ENCODE data around the gene CCDC9. TPM values are rescaled to one million over a fixed set of nuclear protein-coding genes. Genes with fewer than 3 reads are reported as not detected.
"Not testable (repeated sequence)": the region's sequence is repeated elsewhere in the genome, so short reads cannot be mapped to it uniquely, and the experiment has no call there.

The CCDC9 gene
- total RNA-seq, 1 donor from 2014 or later = 36.1 TPM

DNA sequence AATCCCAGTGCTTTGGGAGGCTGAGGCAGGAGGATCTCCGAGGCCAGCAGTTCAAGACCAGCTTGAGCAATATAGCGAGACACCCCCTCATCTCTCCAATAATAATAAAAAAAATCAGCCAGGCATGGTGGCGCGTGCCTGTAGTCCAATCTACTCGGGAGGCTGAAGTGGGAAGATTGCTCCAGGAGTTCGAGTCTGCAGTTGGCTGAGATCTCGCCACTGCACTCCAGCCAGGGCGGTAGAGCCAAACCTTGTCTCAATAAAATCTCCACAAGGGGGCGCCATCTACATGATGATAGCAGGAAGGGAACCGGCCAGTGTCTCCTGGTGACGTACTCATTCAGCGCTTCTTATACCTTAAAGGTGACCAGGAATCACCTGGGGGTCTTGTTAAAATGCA lies 39.7 kb downstream of the CCDC9 start:
- Mint-ChIP-seq H3K27me3 (no peaks in the 10 kb centered on the region), H3K9me3 (ENCODE audit: low read depth) (no peaks in the 10 kb centered on the region), H3K4me1 (ENCODE audit: low read depth) (no peaks in the 10 kb centered on the region), H3K27ac (no peak overlapping the region), H3K4me3 (ENCODE audit: low read depth) (no peak overlapping the region), H3K36me3 (ENCODE audit: insufficient read depth) (no peaks in the 10 kb centered on the region)
- DNase-seq (ENCODE audit: low spot score, unreplicated experiment) = peak; percentile 58
- TF ChIP-seq, protein P1, sequence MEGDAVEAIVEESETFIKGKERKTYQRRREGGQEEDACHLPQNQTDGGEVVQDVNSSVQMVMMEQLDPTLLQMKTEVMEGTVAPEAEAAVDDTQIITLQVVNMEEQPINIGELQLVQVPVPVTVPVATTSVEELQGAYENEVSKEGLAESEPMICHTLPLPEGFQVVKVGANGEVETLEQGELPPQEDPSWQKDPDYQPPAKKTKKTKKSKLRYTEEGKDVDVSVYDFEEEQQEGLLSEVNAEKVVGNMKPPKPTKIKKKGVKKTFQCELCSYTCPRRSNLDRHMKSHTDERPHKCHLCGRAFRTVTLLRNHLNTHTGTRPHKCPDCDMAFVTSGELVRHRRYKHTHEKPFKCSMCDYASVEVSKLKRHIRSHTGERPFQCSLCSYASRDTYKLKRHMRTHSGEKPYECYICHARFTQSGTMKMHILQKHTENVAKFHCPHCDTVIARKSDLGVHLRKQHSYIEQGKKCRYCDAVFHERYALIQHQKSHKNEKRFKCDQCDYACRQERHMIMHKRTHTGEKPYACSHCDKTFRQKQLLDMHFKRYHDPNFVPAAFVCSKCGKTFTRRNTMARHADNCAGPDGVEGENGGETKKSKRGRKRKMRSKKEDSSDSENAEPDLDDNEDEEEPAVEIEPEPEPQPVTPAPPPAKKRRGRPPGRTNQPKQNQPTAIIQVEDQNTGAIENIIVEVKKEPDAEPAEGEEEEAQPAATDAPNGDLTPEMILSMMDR (IDR thresholded peaks at IDR 0.05; ENCODE audit: unreplicated experiment) = peak; percentile 82

DNA sequence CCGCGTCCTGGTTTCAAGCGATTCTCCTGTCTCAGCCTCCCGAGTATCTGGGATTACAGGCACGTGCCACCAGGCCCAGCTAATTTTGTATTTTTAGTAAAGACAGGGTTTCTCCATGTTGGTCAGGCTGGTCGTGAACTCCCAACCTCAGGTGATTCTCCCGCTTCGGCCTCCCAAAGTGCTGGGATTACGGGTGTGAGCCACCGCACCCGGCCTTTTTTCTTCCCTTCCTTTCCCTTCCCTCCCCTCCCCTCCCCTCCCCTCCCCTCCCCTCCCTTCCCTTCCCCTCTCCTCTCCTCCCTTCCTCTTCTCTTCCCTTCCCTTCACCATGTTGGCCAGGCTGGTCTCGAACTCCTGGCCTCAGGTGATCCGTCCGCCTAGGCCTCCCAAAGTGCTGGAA lies 44.5 kb downstream of the CCDC9 start:
- not testable (repeated sequence) for H3K27ac Mint-ChIP-seq; H3K27me3 Mint-ChIP-seq; H3K9me3 Mint-ChIP-seq (ENCODE audit: low read depth); H3K4me3 Mint-ChIP-seq (ENCODE audit: low read depth); H3K36me3 Mint-ChIP-seq (ENCODE audit: insufficient read depth); DNase-seq (ENCODE audit: low spot score, unreplicated experiment); H3K4me1 Mint-ChIP-seq (ENCODE audit: low read depth)

DNA sequence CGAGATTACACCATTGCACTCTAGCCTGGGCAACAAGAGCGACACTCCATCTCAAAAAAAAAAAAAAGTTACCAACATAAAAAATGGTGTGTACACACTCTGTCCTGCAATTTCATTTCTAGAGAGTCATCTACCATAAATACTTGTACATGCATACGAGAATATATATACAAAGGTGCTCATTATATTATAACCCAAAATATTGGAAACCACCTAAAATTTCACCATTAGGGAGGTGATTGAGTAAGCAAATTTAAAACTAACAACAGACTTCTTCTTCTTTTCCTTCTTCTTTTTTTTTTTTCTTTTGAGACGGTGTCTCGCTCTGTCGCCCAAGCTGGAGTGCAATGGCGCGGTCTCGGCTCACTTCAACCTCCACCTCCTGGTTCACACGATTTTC lies 45.9 kb downstream of the CCDC9 start:
- H3K27me3 Mint-ChIP-seq = peaks cover 11% of the 10 kb centered on the region
- H3K27ac Mint-ChIP-seq = no peak overlapping the region
- peaks cover 2% of the 10 kb centered on the region for H3K4me1 Mint-ChIP-seq (ENCODE audit: low read depth)
- no peaks in the 10 kb centered on the region for H3K36me3 Mint-ChIP-seq (ENCODE audit: insufficient read depth)
- no peak overlapping the region for H3K4me3 Mint-ChIP-seq (ENCODE audit: low read depth)
- DNase-seq (ENCODE audit: low spot score, unreplicated experiment) = no peak
- TF ChIP-seq, protein P1 (IDR thresholded peaks at IDR 0.05; ENCODE audit: unreplicated experiment) = no peak
- no peaks in the 10 kb centered on the region for H3K9me3 Mint-ChIP-seq (ENCODE audit: low read depth)

DNA sequence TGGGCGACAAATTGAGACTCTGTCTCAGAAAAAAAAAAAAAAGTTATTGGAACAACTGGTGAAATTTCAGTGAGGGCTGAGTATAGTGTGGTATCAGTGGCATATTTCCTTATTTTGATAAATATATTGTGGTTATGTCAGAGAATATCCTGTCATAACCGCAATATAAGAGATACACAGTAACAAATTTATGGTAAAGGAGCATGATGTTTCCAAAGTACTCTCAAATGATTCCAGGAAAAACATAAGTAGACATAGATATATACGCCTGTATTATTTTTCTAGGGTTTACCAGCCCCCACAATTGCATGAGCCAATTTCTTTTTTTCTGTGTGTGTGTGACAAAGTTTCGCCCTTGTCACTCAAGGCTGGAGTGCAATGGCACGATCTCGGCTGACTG lies 47.6 kb downstream of the CCDC9 start:
- peaks cover 11% of the 10 kb centered on the region for H3K27me3 Mint-ChIP-seq
- peaks cover 2% of the 10 kb centered on the region for H3K4me1 Mint-ChIP-seq (ENCODE audit: low read depth)
- no peaks in the 10 kb centered on the region for H3K9me3 Mint-ChIP-seq (ENCODE audit: low read depth)
- no peak overlapping the region for H3K4me3 Mint-ChIP-seq (ENCODE audit: low read depth)
- no peak overlapping the region for H3K27ac Mint-ChIP-seq
- TF ChIP-seq, protein P1 (IDR thresholded peaks at IDR 0.05; ENCODE audit: unreplicated experiment) = no peak
- H3K36me3 Mint-ChIP-seq (ENCODE audit: insufficient read depth) = no peaks in the 10 kb centered on the region
- DNase-seq (ENCODE audit: low spot score, unreplicated experiment) = no peak

DNA sequence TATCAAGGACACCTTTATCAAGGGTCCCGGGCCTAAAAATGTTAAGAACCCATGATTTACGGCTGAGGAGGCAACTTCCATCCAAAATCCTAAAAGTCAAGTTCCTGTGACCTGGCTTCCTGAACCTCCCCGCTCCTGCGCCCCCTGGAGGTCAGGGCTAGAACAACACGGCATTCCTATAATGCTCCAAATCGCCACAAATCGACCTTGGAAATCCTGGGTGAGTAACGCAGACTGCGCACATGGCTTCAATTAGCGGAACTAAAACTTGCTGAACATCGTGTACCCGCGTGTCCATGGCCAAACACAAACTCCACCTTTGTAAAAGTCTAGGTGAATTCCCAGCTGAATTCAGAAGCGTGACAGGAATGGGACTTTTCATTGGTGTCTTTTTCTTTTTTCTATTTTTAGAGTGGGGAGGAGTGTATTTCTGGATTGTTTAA lies 49.0 kb downstream of the CCDC9 start:
- Mint-ChIP-seq H3K27ac (no peak overlapping the region), H3K4me3 (ENCODE audit: low read depth) (no peak overlapping the region), H3K36me3 (ENCODE audit: insufficient read depth) (no peaks in the 10 kb centered on the region), H3K27me3 (peaks cover 13% of the 10 kb centered on the region), H3K9me3 (ENCODE audit: low read depth) (no peaks in the 10 kb centered on the region), H3K4me1 (ENCODE audit: low read depth) (peaks cover 2% of the 10 kb centered on the region)
- TF ChIP-seq, protein P1 (IDR thresholded peaks at IDR 0.05; ENCODE audit: unreplicated experiment) = peak; percentile 96
- DNase-seq (ENCODE audit: low spot score, unreplicated experiment) = peak; percentile 64

DNA sequence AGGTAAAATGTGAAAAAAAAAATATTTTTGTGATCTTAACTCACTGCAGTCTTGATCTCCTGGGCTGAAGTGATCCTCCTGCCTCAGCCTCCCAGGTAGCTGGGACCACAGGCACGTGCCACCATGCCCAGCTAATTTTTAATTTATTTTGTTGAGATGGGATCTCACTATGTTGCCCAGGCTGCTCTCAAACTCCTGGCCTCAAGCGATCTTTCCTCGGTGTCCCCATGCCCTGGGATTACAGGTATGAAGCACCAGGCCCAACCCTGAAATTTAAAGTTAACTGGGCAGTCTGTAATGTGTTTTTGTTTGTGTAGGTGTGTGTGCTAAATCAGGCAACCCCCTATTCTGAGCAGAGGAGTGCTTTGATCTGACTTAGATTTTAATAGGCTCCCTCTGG lies 50.0 kb downstream of the CCDC9 start:
- H3K27me3 Mint-ChIP-seq = peaks cover 17% of the 10 kb centered on the region
- H3K9me3 Mint-ChIP-seq (ENCODE audit: low read depth) = no peaks in the 10 kb centered on the region
- TF ChIP-seq, protein P1 (IDR thresholded peaks at IDR 0.05; ENCODE audit: unreplicated experiment) = no peak

More for the DNA sequence above, 50.0 kb downstream of the CCDC9 start:
- no peak overlapping the region for H3K4me3 Mint-ChIP-seq (ENCODE audit: low read depth)
- peaks cover 2% of the 10 kb centered on the region for H3K4me1 Mint-ChIP-seq (ENCODE audit: low read depth)
- no peak overlapping the region for H3K27ac Mint-ChIP-seq
- H3K36me3 Mint-ChIP-seq (ENCODE audit: insufficient read depth) = no peaks in the 10 kb centered on the region
- DNase-seq (ENCODE audit: low spot score, unreplicated experiment) = no peak
